Transverse colon (tissue), 4 donors: ENCODE data around the gene NPRL2. TPM values are rescaled to one million over a fixed set of nuclear protein-coding genes. Genes with fewer than 3 reads are reported as not detected.

ENCODE experiments used
- DNase-seq: peaks from one replicate; pipeline ENCODE4 v3.0.0-alpha.2; 2019
- H3K27ac ChIP-seq, 4 donors: fragments of 200-600 bp; sonication (generic); 2 replicates each; pipeline ENCODE4 v1.5.1; 2016 to 2018; ENCODE audit warnings: inconsistent platforms in 4 of 4
- H3K27me3 ChIP-seq: fragments of 200-600 bp; sonication (generic); 2 replicates; pipeline ENCODE4 v1.5.1; 2017; ENCODE audit warnings: inconsistent platforms
- H3K36me3 ChIP-seq, 4 donors: fragments of 200-600 bp; sonication (generic); 2 replicates each; pipeline ENCODE4 v1.5.1; 2017 to 2019; ENCODE audit warnings: inconsistent platforms in 4 of 4
- H3K4me1 ChIP-seq, 4 donors: fragments of 200-600 bp; sonication (generic); 2 replicates each; pipeline ENCODE4 v1.5.1; 2017 to 2020; ENCODE audit warnings: inconsistent platforms in 4 of 4
- H3K4me3 ChIP-seq, 4 donors: fragments of 200-600 bp; sonication (generic); 1 replicate in 1 of 4; 2 replicates in 3 of 4; pipeline versions ENCODE4 v1.5.1 to v1.6.1; 2017 to 2019; ENCODE audit warnings: inconsistent platforms in 4 of 4
- H3K9me3 ChIP-seq, 2 donors: fragments of 200-600 bp; sonication (generic); 2 replicates each; pipeline ENCODE4 v1.5.1; 2017 to 2019; ENCODE audit warnings: inconsistent platforms in 2 of 2
- EP300 ChIP-seq: sonication (generic); formaldehyde crosslinking; IDR thresholded peaks from one replicate; pipeline ENCODE4 v1.6.1; 2017; ENCODE audit warnings: antibody characterized with exemption, low read depth
- POLR2A ChIP-seq: fragments of 450-650 bp; IDR thresholded peaks from one replicate; pipeline ENCODE4 v1.6.1; 2016; ENCODE audit warnings: antibody characterized with exemption, mild to moderate bottlenecking, moderate library complexity
- POLR2AphosphoS5 ChIP-seq, 3 donors: sonication (generic); formaldehyde crosslinking; IDR thresholded peaks; one replicate each; pipeline ENCODE4 v1.6.1; 2016; ENCODE audit warnings: antibody characterized with exemption in 3 of 3
- WGBS, 2 donors: methylation state at CpG; one replicate each; pipeline ENCODE4 v1.1.5; 2018; ENCODE audit warnings: low coverage in 1 of 2; 5-methylcytosine and 5-hydroxymethylcytosine counted together
- in situ Hi-C, 4 donors: fragments of 200-750 bp; cut with MboI; loops; one replicate each; pipeline versions ENCODE4 v1.15.0 to v1.15.1; 2017; ENCODE audit warnings: low sequenced_read_pairs in 3 of 4, low pct_ligation_motif_present in 1 of 4, low pct_unique_long_range_greater_than_20kb in 1 of 4
- intact Hi-C: fragments of 100-400 bp; cut with DNase I; formaldehyde crosslinking; loops from one replicate; pipeline ENCODE4 v1.15.1; 2023; ENCODE audit warnings: low total_unique reads
- total RNA-seq, 4 donors: library from RNA; depleted of rRNA; stranded (reverse); fragments of >200 nt; gene quantifications; one replicate each; pipeline ENCODE4 v1.1.0, GENCODE V29; 2016
- TF ChIP-seq, protein P1 (sequence below), 5 experiments: fragments of 200-600 bp in 3 of 5; fragments of 450-650 bp in 2 of 5; sonication (generic) in 3 of 5; IDR thresholded peaks; 1 replicate in 2 of 5; 2 replicates in 3 of 5; pipeline ENCODE4 v1.5.1; 2016 to 2017; ENCODE audit warnings: antibody characterized with exemption in 5 of 5, inconsistent platforms in 3 of 5, mild to moderate bottlenecking in 2 of 5, moderate library complexity in 1 of 5

NPRL2 gene
- total RNA-seq, 4 donors from 2014 or later = 6.0 to 29.2 (median 13.1) TPM

DNA sequence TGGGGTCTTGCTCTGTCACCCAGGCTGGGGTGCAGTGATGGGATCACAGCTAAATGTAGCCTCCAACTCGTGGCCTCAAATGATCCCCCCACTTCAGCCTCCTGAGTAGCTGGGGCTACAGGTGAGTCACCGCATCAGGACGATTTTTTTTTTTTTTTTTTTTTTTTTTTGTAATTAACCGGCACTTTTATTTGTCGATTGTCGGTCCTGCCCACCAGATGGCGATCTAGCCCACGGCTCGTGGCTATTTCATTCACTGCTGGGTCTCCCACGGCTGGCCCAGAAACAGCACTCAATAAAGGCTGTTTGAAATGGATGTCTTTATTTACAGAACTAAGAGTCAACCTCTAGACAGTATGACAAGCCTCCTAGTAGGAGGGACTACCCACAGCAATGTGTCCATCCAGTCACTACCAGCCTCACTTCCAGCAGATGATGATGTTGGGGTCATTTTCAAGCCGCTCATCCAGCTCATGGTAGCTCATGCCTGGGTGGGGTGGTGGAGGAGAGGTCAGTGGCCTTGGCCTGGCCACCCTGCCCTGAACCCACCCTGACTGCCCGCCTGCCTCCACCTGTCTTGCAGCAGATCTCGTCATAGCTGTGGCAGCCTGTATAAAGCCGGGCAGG, 3.3 kb downstream of the NPRL2 start:
- no peaks in the 10 kb centered on the region for H3K27me3 ChIP-seq
- no peaks in the 10 kb centered on the region for H3K36me3 ChIP-seq
- intact Hi-C loops = loop anchor here (10.0 kb wide), 1 partner anchor 198 kb away; no protein-coding TSS in a partner anchor
- TF ChIP-seq, protein P1, sequence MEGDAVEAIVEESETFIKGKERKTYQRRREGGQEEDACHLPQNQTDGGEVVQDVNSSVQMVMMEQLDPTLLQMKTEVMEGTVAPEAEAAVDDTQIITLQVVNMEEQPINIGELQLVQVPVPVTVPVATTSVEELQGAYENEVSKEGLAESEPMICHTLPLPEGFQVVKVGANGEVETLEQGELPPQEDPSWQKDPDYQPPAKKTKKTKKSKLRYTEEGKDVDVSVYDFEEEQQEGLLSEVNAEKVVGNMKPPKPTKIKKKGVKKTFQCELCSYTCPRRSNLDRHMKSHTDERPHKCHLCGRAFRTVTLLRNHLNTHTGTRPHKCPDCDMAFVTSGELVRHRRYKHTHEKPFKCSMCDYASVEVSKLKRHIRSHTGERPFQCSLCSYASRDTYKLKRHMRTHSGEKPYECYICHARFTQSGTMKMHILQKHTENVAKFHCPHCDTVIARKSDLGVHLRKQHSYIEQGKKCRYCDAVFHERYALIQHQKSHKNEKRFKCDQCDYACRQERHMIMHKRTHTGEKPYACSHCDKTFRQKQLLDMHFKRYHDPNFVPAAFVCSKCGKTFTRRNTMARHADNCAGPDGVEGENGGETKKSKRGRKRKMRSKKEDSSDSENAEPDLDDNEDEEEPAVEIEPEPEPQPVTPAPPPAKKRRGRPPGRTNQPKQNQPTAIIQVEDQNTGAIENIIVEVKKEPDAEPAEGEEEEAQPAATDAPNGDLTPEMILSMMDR (IDR thresholded peaks at IDR 0.05) = peak; percentile 45 to 60 (median 57)
- TF ChIP-seq POLR2A (no peak), POLR2AphosphoS5 (IDR thresholded peaks at IDR 0.05) (no peak), EP300 (no peak)
- H3K4me1 ChIP-seq = peaks cover 25 to 43% (median 35%) of the 10 kb centered on the region in 4 donors
- H3K4me3 ChIP-seq = no peak overlapping the region
- peak overlapping the region in 1 of 4 donors; percentile 27 for H3K27ac ChIP-seq
- 0 to 26% methylated on average over 10 to 14 of the region's 14 CpGs for WGBS, 2 donors
- DNase-seq = peak; percentile 79
- in situ Hi-C loops = loop anchor here in 1 of 4 donors (10.0 kb wide), 1 partner anchor 188 kb away; no protein-coding TSS in a partner anchor
- H3K9me3 ChIP-seq = no peaks in the 10 kb centered on the region

DNA sequence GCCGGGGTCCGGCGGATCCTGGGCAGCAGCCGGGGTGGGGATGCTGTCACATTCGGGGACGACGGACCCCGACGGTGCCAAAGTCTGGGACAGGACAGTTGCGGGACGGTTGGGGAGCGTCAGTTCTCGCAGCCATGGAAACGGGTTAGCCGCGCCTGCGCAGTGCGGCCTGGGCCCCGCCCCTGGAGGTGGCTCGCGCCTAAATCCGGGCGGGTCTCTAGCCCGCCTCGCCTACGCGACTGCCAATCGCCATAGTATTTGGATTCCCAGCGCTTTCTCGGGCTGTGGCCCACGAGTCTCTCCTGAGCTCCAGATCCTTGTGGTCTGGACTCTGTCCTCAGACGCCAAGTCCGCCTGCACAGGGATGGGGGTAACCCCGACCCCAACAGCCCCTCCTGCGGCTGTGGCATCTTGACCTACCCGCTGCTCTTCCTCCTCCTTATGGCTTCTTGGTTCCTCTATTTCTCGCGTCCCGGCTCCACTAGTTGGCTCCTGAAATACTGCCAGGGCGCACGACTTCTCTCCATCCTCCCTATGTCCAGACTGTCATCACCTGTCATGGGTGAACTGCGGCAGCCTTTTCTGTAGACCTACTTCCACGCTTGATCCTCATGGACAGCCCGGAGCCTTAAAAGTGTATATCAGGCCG, 4.9 kb downstream of the NPRL2 start, which contains the start of gene ZMYND10:
ZMYND10 (minus strand) TSS at position 147 of the 649 bp plus-strand sequence. CDS start 153 bp downstream, outside the sequence.
- TF ChIP-seq EP300 (no peak), POLR2A (no peak), POLR2AphosphoS5 (IDR thresholded peaks at IDR 0.05) (no peak)
- TF ChIP-seq, protein P1 (IDR thresholded peaks at IDR 0.05) = no peak
- no peaks in the 10 kb centered on the region for H3K9me3 ChIP-seq
- peaks cover 23 to 43% (median 36%) of the 10 kb centered on the region in 4 donors for H3K4me1 ChIP-seq
- no peaks in the 10 kb centered on the region for H3K27me3 ChIP-seq
- no peaks in the 10 kb centered on the region for H3K36me3 ChIP-seq
- H3K27ac ChIP-seq = peak within 1 kb of the TSS in 2 of 4 donors; percentile 2 to 29
- 7 to 16% methylated on average over 3 to 23 of the region's 45 CpGs for WGBS, 2 donors
- peak within 1 kb of the TSS; percentile 18 to 47 (median 27) for H3K4me3 ChIP-seq
- intact Hi-C loops (loop anchor here (10.0 kb wide), 1 partner anchor 199 kb away; no protein-coding TSS in a partner anchor), in situ Hi-C loops (loop anchor here in 1 of 4 donors (10.0 kb wide), 1 partner anchor 189 kb away; no protein-coding TSS in a partner anchor)
- peak; percentile 78 for DNase-seq

DNA sequence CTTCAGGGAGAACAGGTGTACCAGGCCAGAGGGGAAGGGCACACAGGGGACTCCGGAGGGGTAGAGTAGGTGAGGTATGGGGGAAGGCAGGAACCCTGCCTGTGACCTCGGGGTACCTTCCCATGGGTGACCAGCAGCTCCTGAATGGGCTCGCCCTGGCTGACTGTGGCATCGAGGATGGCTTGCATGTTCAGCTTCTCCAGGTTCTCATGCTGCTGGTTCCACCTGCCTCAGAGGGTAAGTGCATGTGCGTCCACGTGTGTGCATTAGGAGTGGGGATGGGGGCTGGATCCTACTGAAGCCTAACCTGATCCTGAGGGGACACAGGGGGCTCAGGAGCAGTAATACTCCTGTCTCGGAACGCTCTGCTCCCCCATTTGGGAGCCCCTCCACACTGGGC, 5.6 kb downstream of the NPRL2 start:
- in situ Hi-C loops (loop anchor here in 1 of 4 donors (10.0 kb wide), 1 partner anchor 190 kb away; no protein-coding TSS in a partner anchor), intact Hi-C loops (loop anchor here (10.0 kb wide), 1 partner anchor 200 kb away; no protein-coding TSS in a partner anchor)
- no peaks in the 10 kb centered on the region for H3K27me3 ChIP-seq
- TF ChIP-seq EP300 = no peak
- no peak overlapping the region for H3K27ac ChIP-seq
- H3K9me3 ChIP-seq = no peaks in the 10 kb centered on the region
- peak overlapping the region in 1 of 4 donors; percentile 47 for H3K4me3 ChIP-seq
- DNase-seq = no peak
- WGBS, 2 donors = 79% methylated on average over 8 of the region's 8 CpGs; no CpG with 5 or more reads in 1 of the 2 donors
- H3K36me3 ChIP-seq = no peaks in the 10 kb centered on the region
- H3K4me1 ChIP-seq = peaks cover 22 to 47% (median 38%) of the 10 kb centered on the region in 4 donors

DNA sequence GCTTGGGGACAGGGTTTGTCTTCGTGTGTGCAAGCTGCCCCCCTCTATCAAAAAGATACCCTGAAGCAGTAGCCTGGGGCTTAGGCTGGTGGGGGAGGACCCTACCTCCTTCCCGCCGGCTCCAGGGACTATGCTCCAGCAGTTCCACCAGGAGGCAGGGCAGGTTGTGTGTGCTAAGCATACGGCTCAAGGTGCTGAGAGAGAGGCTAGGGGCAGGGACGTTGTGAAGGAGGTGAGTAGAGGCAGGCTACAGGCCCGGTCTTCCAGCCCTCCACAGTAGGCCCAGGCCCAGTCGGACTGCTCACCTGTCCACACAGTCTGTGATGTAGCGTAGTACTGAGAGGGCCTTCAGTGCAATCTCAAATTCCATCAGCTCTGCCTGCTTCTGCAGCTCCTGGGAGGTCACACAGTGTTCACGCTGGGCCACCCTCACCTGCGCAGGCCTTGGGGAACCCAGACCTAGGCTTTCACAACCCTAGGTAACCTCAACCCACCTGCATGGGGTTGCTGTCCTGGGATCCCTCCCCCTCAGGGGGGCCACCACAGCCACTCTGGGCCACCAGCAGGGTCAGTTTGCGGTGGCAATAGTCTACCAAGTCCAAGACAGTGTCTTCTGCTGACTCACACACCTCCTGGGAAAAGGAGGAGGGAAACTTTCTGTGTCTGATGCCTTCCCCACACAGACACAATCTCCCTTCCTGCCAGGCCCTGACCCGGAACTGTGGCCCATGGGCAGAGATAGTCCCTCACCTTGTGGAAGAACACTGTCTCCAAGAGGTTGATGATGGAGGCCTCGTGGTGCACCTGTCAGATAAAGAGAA, 7.6 kb downstream of the NPRL2 start:
- 83 to 100% methylated on average over 1 to 12 of the region's 13 CpGs for WGBS, 2 donors
- intact Hi-C loops = loop anchor here (10.0 kb wide), 1 partner anchor 202 kb away; no protein-coding TSS in a partner anchor
- Histone ChIP-seq H3K36me3 (no peaks in the 10 kb centered on the region), H3K27ac (no peak overlapping the region), H3K9me3 (no peaks in the 10 kb centered on the region), H3K4me3 (no peak overlapping the region), H3K27me3 (no peaks in the 10 kb centered on the region), H3K4me1 (peaks cover 12 to 51% (median 33%) of the 10 kb centered on the region in 4 donors)
- TF ChIP-seq POLR2AphosphoS5 (IDR thresholded peaks at IDR 0.05) (no peak), POLR2A (no peak), EP300 (no peak)
- TF ChIP-seq, protein P1 (IDR thresholded peaks at IDR 0.05) = no peak
- DNase-seq = no peak
- in situ Hi-C loops = loop anchor here in 1 of 4 donors (10.0 kb wide), 1 partner anchor 192 kb away; no protein-coding TSS in a partner anchor
